GM23338 (cell line): Measurements from ENCODE around the gene RAB40A. TPM values are rescaled to one million over a fixed set of nuclear protein-coding genes. Genes with fewer than 3 reads are reported as not detected.

Source experiments
- ATAC-seq: fragments of 200-7000 bp; cut with Tn5 transposase; 3 replicates; pipeline ENCODE4 v1.9.1; 2020
- DNase-seq: peaks from one replicate; pipeline ENCODE4 v3.0.0-alpha.2; 2015; ENCODE audit warnings: low spot score
- H2AFZ ChIP-seq: fragments of 200-600 bp; sonication (generic); 2 replicates; pipeline ENCODE4 v1.8.0; 2016; ENCODE audit warnings: antibody characterized with exemption, mild to moderate bottlenecking, moderate library complexity
- H3F3A ChIP-seq: fragments of 200-600 bp; sonication (generic); replicated peaks from 2 replicates; pipeline ENCODE4 v1.8.0; 2017; ENCODE audit warnings: antibody characterized with exemption, mixed run types, low read depth
- H3K27ac ChIP-seq: fragments of 200-600 bp; sonication (generic); 2 replicates; pipeline ENCODE4 v1.6.1; 2016; ENCODE audit warnings: low read depth
- H3K27me3 ChIP-seq: fragments of 200-600 bp; sonication (generic); 2 replicates; pipeline ENCODE4 v1.8.0; 2016; ENCODE audit warnings: mild to moderate bottlenecking, mixed run types, moderate library complexity; ENCODE audit not compliant: insufficient read depth
- H3K36me3 ChIP-seq: fragments of 200-600 bp; sonication (generic); 2 replicates; pipeline ENCODE4 v1.8.0; 2016; ENCODE audit warnings: mild to moderate bottlenecking; ENCODE audit not compliant: insufficient read depth
- H3K4me1 ChIP-seq: fragments of 200-600 bp; sonication (generic); 2 replicates; pipeline ENCODE4 v1.8.0; 2016; ENCODE audit warnings: mild to moderate bottlenecking, moderate library complexity; ENCODE audit not compliant: insufficient read depth
- H3K4me2 ChIP-seq: fragments of 200-600 bp; sonication (generic); 2 replicates; pipeline ENCODE4 v1.7.1; 2017; ENCODE audit warnings: mixed run types
- H3K4me3 ChIP-seq: fragments of 200-600 bp; sonication (generic); 2 replicates; pipeline ENCODE4 v1.6.1; 2016; ENCODE audit warnings: mixed run types
- H3K79me2 ChIP-seq: fragments of 200-600 bp; sonication (generic); replicated peaks from 2 replicates; pipeline ENCODE4 v1.8.0; 2017; ENCODE audit warnings: mild to moderate bottlenecking; ENCODE audit not compliant: insufficient read depth
- H3K9me2 ChIP-seq: fragments of 200-600 bp; sonication (generic); 2 replicates; pipeline ENCODE4 v1.8.0; 2017; ENCODE audit not compliant: insufficient read depth
- H4K20me1 ChIP-seq: fragments of 200-600 bp; sonication (generic); replicated peaks from 2 replicates; pipeline ENCODE4 v1.8.0; 2017; ENCODE audit warnings: mild to moderate bottlenecking; ENCODE audit not compliant: insufficient read depth
- H3K27ac Mint-ChIP-seq: 2 replicates; pipeline ENCODE4 v1.8.0; 2020; ENCODE audit warnings: inconsistent platforms, mild to moderate bottlenecking, moderate library complexity, mixed read lengths
- H3K27me3 Mint-ChIP-seq: 3 replicates; pipeline ENCODE4 v1.8.0; 2022; ENCODE audit warnings: low read depth, mild to moderate bottlenecking, moderate library complexity, mixed read lengths, inconsistent platforms; ENCODE audit not compliant: insufficient read depth, poor library complexity
- H3K36me3 Mint-ChIP-seq: 3 replicates; pipeline ENCODE4 v1.8.0; 2021; ENCODE audit warnings: low read depth, mild to moderate bottlenecking, inconsistent platforms, moderate library complexity, mixed read lengths
- H3K4me1 Mint-ChIP-seq: 3 replicates; pipeline ENCODE4 v1.8.0; 2020; ENCODE audit warnings: mild to moderate bottlenecking, inconsistent platforms, mixed read lengths
- H3K4me3 Mint-ChIP-seq: 3 replicates; pipeline ENCODE4 v1.8.0; 2021; ENCODE audit warnings: moderate library complexity, mild to moderate bottlenecking, inconsistent platforms, mixed read lengths
- H3K9me3 Mint-ChIP-seq: 3 replicates; pipeline ENCODE4 v1.8.0; 2020; ENCODE audit warnings: moderate library complexity, mild to moderate bottlenecking, inconsistent platforms, mixed read lengths
- CREB1 ChIP-seq: fragments of 250-450 bp; sonication (Bioruptor Pico); IDR thresholded peaks from 2 replicates; pipeline ENCODE4 v1.5.0; 2020; ENCODE audit warnings: low read depth, mild to moderate bottlenecking, moderate library complexity
- ETS1 ChIP-seq: IDR thresholded peaks from 2 replicates; pipeline ENCODE4 v1.6.1; 2016; ENCODE audit warnings: antibody characterized with exemption
- EZH2 ChIP-seq: fragments of 200-600 bp; sonication (generic); IDR thresholded peaks from one replicate; pipeline ENCODE4 v1.8.0; 2017; ENCODE audit warnings: antibody characterized with exemption, mild to moderate bottlenecking, low read depth; ENCODE audit not compliant: unreplicated experiment
- EZH2phosphoT487 ChIP-seq: fragments of 200-600 bp; sonication (generic); IDR thresholded peaks from one replicate; pipeline ENCODE4 v1.8.1; 2018; ENCODE audit warnings: antibody characterized with exemption; ENCODE audit not compliant: unreplicated experiment
- JUNB ChIP-seq: IDR thresholded peaks from one replicate; pipeline ENCODE4 v1.6.1; 2016; ENCODE audit warnings: antibody characterized with exemption; ENCODE audit not compliant: unreplicated experiment
- NANOG ChIP-seq: IDR thresholded peaks from 2 replicates; pipeline ENCODE4 v1.6.1; 2016; ENCODE audit warnings: antibody characterized with exemption, borderline replicate concordance
- POLR2AphosphoS5 ChIP-seq: IDR thresholded peaks from 2 replicates; pipeline ENCODE4 v1.6.1; 2016; ENCODE audit warnings: antibody characterized with exemption, low read depth
- REST ChIP-seq: IDR thresholded peaks from one replicate; pipeline ENCODE4 v1.6.1; 2018; ENCODE audit warnings: antibody characterized with exemption; ENCODE audit not compliant: unreplicated experiment
- STAT1 ChIP-seq: IDR thresholded peaks from one replicate; pipeline ENCODE4 v1.6.1; 2016; ENCODE audit warnings: antibody characterized with exemption; ENCODE audit not compliant: unreplicated experiment
- ZNF114 ChIP-seq: fragments of 250-450 bp; sonication (Bioruptor Pico); IDR thresholded peaks from 2 replicates; pipeline ENCODE4 v1.5.0; 2020; ENCODE audit warnings: mild to moderate bottlenecking, moderate library complexity
- polyA plus RNA-seq: library from polyadenylated mRNA; unstranded; fragments of >200 nt; fragmentation: Nextera tagmentation; extraction: Ambion mirVana; gene quantifications from 2 replicates; pipeline ENCODE4 v1.2.1, GENCODE V29; 2016
- total RNA-seq: library from RNA; depleted of rRNA; stranded (reverse); fragments of >200 nt; shearing (Covaris generic); gene quantifications from 2 replicates; pipeline ENCODE4 v1.2.3, GENCODE V29; 2014
- TF ChIP-seq, protein P1 (sequence below), 2 experiments: fragments of 200-600 bp in 1 of 2; sonication (generic) in 1 of 2; conservative IDR thresholded peaks; 2 replicates each; pipeline versions ENCODE4 v1.5.1 to v1.6.1; 2016 to 2017; ENCODE audit warnings: antibody characterized with exemption in 2 of 2, low read depth in 2 of 2, mild to moderate bottlenecking in 2 of 2, moderate library complexity in 1 of 2

RAB40A gene
- total and polyA plus RNA-seq, 2 experiments from 2014 or later: 2.0 TPM; not detected in 1

GRCh38 chrX:103513067-103513466, 6.2 kb downstream of the RAB40A start:
- no peaks in the 10 kb centered on the region for H3K36me3 Mint-ChIP-seq
- H3K4me1 Mint-ChIP-seq: peaks cover 3% of the 10 kb centered on the region; the same call in 1 of the 3 replicates
- ATAC-seq (peak; percentile 67), DNase-seq (peak; percentile 27)
- TF ChIP-seq EZH2 (no peak), NANOG (no peak), POLR2AphosphoS5 (no peak), STAT1 (no peak), CREB1 (CRISPR knock-in tag) (no peak), ZNF114 (CRISPR knock-in tag) (no peak), REST (no peak), ETS1 (no peak)
- Histone ChIP-seq H3F3A (no peaks in the 10 kb centered on the region), H3K27ac (no peak overlapping the region), H4K20me1 (no peaks in the 10 kb centered on the region), H3K4me3 (no peak overlapping the region), H3K79me2 (no peaks in the 10 kb centered on the region), H2AFZ (no peak overlapping the region), H3K27me3 (no peaks in the 10 kb centered on the region), H3K9me2 (no peaks in the 10 kb centered on the region), H3K4me1 (no peaks in the 10 kb centered on the region), H3K4me2 (no peak overlapping the region), H3K36me3 (no peaks in the 10 kb centered on the region)
- no peaks in the 10 kb centered on the region for H3K9me3 Mint-ChIP-seq
- H3K27me3 Mint-ChIP-seq: peaks cover 2% of the 10 kb centered on the region
- H3K4me3 Mint-ChIP-seq: no peak overlapping the region
- H3K27ac Mint-ChIP-seq: no peak overlapping the region

- no peak for ATAC-seq
- Histone ChIP-seq H3K4me2 (no peak overlapping the region), H3K79me2 (no peaks in the 10 kb centered on the region), H2AFZ (no peak overlapping the region), H3K9me2 (no peaks in the 10 kb centered on the region), H4K20me1 (no peaks in the 10 kb centered on the region), H3K27me3 (no peaks in the 10 kb centered on the region), H3K27ac (no peak overlapping the region), H3K4me3 (no peak overlapping the region), H3K36me3 (no peaks in the 10 kb centered on the region), H3F3A (no peaks in the 10 kb centered on the region), H3K4me1 (no peaks in the 10 kb centered on the region)
- H3K4me1 Mint-ChIP-seq: peaks cover 3% of the 10 kb centered on the region; the same call in 1 of the 3 replicates
- H3K36me3 Mint-ChIP-seq: no peaks in the 10 kb centered on the region
- H3K27ac Mint-ChIP-seq: no peak overlapping the region
- H3K27me3 Mint-ChIP-seq: peaks cover 2% of the 10 kb centered on the region
- H3K9me3 Mint-ChIP-seq: no peaks in the 10 kb centered on the region
- no peak overlapping the region for H3K4me3 Mint-ChIP-seq
- DNase-seq: no peak
- TF ChIP-seq, protein P1, sequence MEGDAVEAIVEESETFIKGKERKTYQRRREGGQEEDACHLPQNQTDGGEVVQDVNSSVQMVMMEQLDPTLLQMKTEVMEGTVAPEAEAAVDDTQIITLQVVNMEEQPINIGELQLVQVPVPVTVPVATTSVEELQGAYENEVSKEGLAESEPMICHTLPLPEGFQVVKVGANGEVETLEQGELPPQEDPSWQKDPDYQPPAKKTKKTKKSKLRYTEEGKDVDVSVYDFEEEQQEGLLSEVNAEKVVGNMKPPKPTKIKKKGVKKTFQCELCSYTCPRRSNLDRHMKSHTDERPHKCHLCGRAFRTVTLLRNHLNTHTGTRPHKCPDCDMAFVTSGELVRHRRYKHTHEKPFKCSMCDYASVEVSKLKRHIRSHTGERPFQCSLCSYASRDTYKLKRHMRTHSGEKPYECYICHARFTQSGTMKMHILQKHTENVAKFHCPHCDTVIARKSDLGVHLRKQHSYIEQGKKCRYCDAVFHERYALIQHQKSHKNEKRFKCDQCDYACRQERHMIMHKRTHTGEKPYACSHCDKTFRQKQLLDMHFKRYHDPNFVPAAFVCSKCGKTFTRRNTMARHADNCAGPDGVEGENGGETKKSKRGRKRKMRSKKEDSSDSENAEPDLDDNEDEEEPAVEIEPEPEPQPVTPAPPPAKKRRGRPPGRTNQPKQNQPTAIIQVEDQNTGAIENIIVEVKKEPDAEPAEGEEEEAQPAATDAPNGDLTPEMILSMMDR (conservative IDR thresholded peaks at IDR 0.05; ENCODE audit: low read depth in 2 of 2): no peak
- TF ChIP-seq JUNB (no peak), ETS1 (no peak), POLR2AphosphoS5 (no peak), EZH2phosphoT487 (no peak), REST (no peak), STAT1 (no peak)
Measured at GRCh38 chrX:103510031-103510430, 9.3 kb downstream of the RAB40A start.
